Measurements from ENCODE around the gene SLC7A7.
"Not testable (repeated sequence)": the region's sequence is repeated elsewhere in the genome, so short reads cannot be mapped to it uniquely, and the experiment has no call there.

The SLC7A7 gene

GRCh38 chr14:22821193-22822015 is 6.2 kb upstream of the SLC7A7 start:
- no peak for DNase-seq (ENCODE audit: low spot score)

GRCh38 chr14:22820731-22821130 is 5.5 kb upstream of the SLC7A7 start:
- DNase-seq (ENCODE audit: low spot score) = no peak

- DNase-seq (ENCODE audit: low spot score) = peak; percentile 58
These were observed 4.1 kb upstream of the SLC7A7 start for GRCh38 chr14:22819151-22819988.

GRCh38 chr14:22814373-22814772 is 862 bp downstream of the SLC7A7 start:
- no peak for DNase-seq (ENCODE audit: low spot score)

- DNase-seq (ENCODE audit: low spot score) = no peak
These were observed 2.1 kb downstream of the SLC7A7 start for GRCh38 chr14:22813145-22813544.

- no peak for DNase-seq (ENCODE audit: low spot score)
These were observed 2.5 kb downstream of the SLC7A7 start for GRCh38 chr14:22812744-22813143.

GRCh38 chr14:22811722-22812121 is 3.5 kb downstream of the SLC7A7 start:
- peak; percentile 78 for DNase-seq (ENCODE audit: low spot score)

- no peak for DNase-seq (ENCODE audit: low spot score)
These were observed 6.6 kb downstream of the SLC7A7 start for GRCh38 chr14:22808388-22809209.

GRCh38 chr14:22807432-22808087 is 7.7 kb downstream of the SLC7A7 start:
- DNase-seq (ENCODE audit: low spot score) = no peak

GRCh38 chr14:22805235-22805634 is 10.0 kb downstream of the SLC7A7 start:
- DNase-seq (ENCODE audit: low spot score) = not testable (repeated sequence)

GRCh38 chr14:22803687-22803974 is 11.6 kb downstream of the SLC7A7 start:
- no peak for DNase-seq (ENCODE audit: low spot score)

- peak; percentile 35 for DNase-seq (ENCODE audit: low spot score)
These were observed 12.2 kb downstream of the SLC7A7 start for GRCh38 chr14:22802860-22803686.

GRCh38 chr14:22801716-22802115 is 13.5 kb downstream of the SLC7A7 start:
- no peak for DNase-seq (ENCODE audit: low spot score)

GRCh38 chr14:22800346-22800745 is 14.9 kb downstream of the SLC7A7 start:
- DNase-seq (ENCODE audit: low spot score) = no peak

- no peak for DNase-seq (ENCODE audit: low spot score)
These were observed 16.7 kb downstream of the SLC7A7 start for GRCh38 chr14:22798528-22798927.

- DNase-seq (ENCODE audit: low spot score) = no peak
These were observed 18.0 kb downstream of the SLC7A7 start for GRCh38 chr14:22797017-22797917.

- no peak for DNase-seq (ENCODE audit: low spot score)
These were observed 19.0 kb downstream of the SLC7A7 start for GRCh38 chr14:22796087-22796707.

GRCh38 chr14:22794551-22794951 is 20.7 kb downstream of the SLC7A7 start:
- peak; percentile 43 for DNase-seq (ENCODE audit: low spot score)

GRCh38 chr14:22793976-22794375 is 21.3 kb downstream of the SLC7A7 start:
- DNase-seq (ENCODE audit: low spot score) = no peak

All from NAMALWA (cell line).